ENCODE data around the gene KCNJ2.

- TF ChIP-seq POLR2A (IDR thresholded peaks at IDR 0.05): no peak
- no peak for TF ChIP-seq CTCF (IDR thresholded peaks at IDR 0.05)
Observed at GRCh38 chr17:70208825-70209555, 39.7 kb downstream of the KCNJ2 start.

All from thyroid gland (tissue), 4 donors.